Nephron progenitor cell (in vitro differentiated cells): ENCODE results near the gene ARHGEF25.

ENCODE experiments used
- DNase-seq: peaks from one replicate; pipeline ENCODE4 v3.0.0; 2021
- H3K27ac Mint-ChIP-seq: 2 replicates; pipeline ENCODE4 v1.8.0; 2021; ENCODE audit warnings: mild to moderate bottlenecking, moderate library complexity, mixed read lengths
- H3K27me3 Mint-ChIP-seq: 2 replicates; pipeline ENCODE4 v1.8.0; 2021; ENCODE audit warnings: mild to moderate bottlenecking, low read depth, mixed read lengths; ENCODE audit not compliant: poor library complexity
- H3K36me3 Mint-ChIP-seq: 2 replicates; pipeline ENCODE4 v1.8.0; 2021; ENCODE audit warnings: low read depth, mixed read lengths
- H3K4me1 Mint-ChIP-seq: 2 replicates; pipeline ENCODE4 v1.8.0; 2021; ENCODE audit warnings: mixed read lengths
- H3K4me3 Mint-ChIP-seq: 2 replicates; pipeline ENCODE4 v1.8.0; 2021; ENCODE audit warnings: mild to moderate bottlenecking, moderate library complexity, mixed read lengths
- H3K9me3 Mint-ChIP-seq: 2 replicates; pipeline ENCODE4 v1.8.0; 2021; ENCODE audit warnings: mild to moderate bottlenecking, moderate library complexity, mixed read lengths
- CTCF ChIP-seq: fragments of 200-600 bp; sonication (generic); IDR thresholded peaks from 2 replicates; pipeline ENCODE4 v1.5.0; 2021; ENCODE audit warnings: antibody characterized with exemption

ARHGEF25 gene

GRCh38 chr12:57613427-57614109, 2.3 kb downstream of the ARHGEF25 start:
- Mint-ChIP-seq H3K4me3 (no peak overlapping the region), H3K4me1 (peaks cover 24% of the 10 kb centered on the region), H3K9me3 (no peaks in the 10 kb centered on the region), H3K36me3 (peaks cover 63% of the 10 kb centered on the region), H3K27me3 (peaks cover 89% of the 10 kb centered on the region), H3K27ac (no peak overlapping the region)
- no peak for TF ChIP-seq CTCF
- no peak for DNase-seq

GRCh38 chr12:57614178-57614947, 3.1 kb downstream of the ARHGEF25 start:
- peaks cover 92% of the 10 kb centered on the region for H3K27me3 Mint-ChIP-seq
- H3K27ac Mint-ChIP-seq, result no peak overlapping the region
- no peak overlapping the region for H3K4me3 Mint-ChIP-seq
- peaks cover 3% of the 10 kb centered on the region for H3K9me3 Mint-ChIP-seq
- peaks cover 56% of the 10 kb centered on the region for H3K36me3 Mint-ChIP-seq
- DNase-seq, result peak; percentile 29
- TF ChIP-seq CTCF, result no peak
- peaks cover 27% of the 10 kb centered on the region for H3K4me1 Mint-ChIP-seq

GRCh38 chr12:57614948-57615500, 3.8 kb downstream of the ARHGEF25 start:
- Mint-ChIP-seq H3K36me3 (peaks cover 53% of the 10 kb centered on the region), H3K4me3 (no peak overlapping the region), H3K27ac (no peak overlapping the region), H3K27me3 (peaks cover 92% of the 10 kb centered on the region), H3K9me3 (peaks cover 3% of the 10 kb centered on the region), H3K4me1 (peaks cover 22% of the 10 kb centered on the region)
- no peak for DNase-seq
- TF ChIP-seq CTCF, result no peak

- TF ChIP-seq CTCF, result no peak
- Mint-ChIP-seq H3K4me1 (peaks cover 21% of the 10 kb centered on the region), H3K36me3 (peaks cover 53% of the 10 kb centered on the region), H3K4me3 (no peak overlapping the region), H3K9me3 (peaks cover 3% of the 10 kb centered on the region), H3K27ac (no peak overlapping the region), H3K27me3 (peaks cover 92% of the 10 kb centered on the region)
- DNase-seq, result no peak
These were observed 4.4 kb downstream of the ARHGEF25 start for GRCh38 chr12:57615637-57616036.

GRCh38 chr12:57616383-57617101, 5.3 kb downstream of the ARHGEF25 start:
- peaks cover 3% of the 10 kb centered on the region for H3K9me3 Mint-ChIP-seq
- H3K4me3 Mint-ChIP-seq, result no peak overlapping the region
- no peak overlapping the region for H3K27ac Mint-ChIP-seq
- H3K36me3 Mint-ChIP-seq, result peaks cover 53% of the 10 kb centered on the region
- H3K4me1 Mint-ChIP-seq, result peaks cover 30% of the 10 kb centered on the region
- DNase-seq, result no peak
- peaks cover 96% of the 10 kb centered on the region for H3K27me3 Mint-ChIP-seq
- TF ChIP-seq CTCF, result no peak
